ENCODE results near the gene MTARC2. TPM values are rescaled to one million over a fixed set of nuclear protein-coding genes. Genes with fewer than 3 reads are reported as not detected.

MTARC2 gene
- total RNA-seq, 1 experiment from 2014 or later = 15.2 TPM

DNA sequence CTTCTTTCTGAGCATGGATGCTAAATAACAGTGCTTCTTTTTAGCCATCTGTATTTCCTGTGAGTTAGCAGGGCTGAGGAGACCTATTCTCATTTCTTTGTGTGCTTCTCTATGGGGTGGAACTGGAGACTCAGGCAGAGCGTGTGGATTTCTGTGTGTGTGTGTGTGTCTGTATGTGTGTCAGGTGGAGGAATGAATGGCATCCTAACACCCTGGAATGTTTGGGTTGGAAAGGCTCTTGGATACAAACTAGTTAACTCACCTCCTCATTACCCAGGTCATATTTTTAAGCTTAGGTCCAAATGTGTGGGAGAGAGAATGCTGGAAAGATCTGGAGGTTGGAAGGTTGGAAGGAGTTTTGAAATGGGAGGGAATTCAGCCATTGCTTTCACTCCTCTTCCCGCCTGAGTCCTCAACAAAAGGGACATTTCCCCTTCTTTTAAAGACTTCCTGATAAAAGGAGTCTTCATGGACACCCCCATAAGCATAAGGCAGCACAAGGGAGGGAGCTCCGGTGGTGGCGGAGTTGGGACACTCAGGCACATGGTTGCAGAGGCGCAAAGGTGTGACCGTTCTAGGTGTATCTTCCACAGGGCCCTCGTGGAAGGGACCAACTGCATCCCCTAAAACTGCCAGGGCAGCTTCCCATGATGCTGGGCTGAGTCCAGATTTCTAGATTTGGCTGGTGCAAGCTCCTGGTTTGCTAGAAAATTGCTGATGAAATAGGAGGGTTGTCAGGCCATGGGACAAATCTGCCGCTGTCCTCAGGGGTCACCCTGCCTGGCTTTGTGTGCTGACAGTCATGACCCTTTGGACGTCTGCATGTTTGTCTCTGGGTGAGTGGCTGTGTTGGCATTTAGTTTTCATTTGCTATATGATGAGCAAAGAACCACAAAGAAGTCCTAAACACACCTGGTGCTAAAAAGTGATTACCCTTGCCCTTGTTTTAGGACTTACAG is 76.2 kb downstream of the MTARC2 start:
- no peak overlapping the region for H3K27ac Mint-ChIP-seq
- no peak for DNase-seq (ENCODE audit: low spot score)
- TF ChIP-seq ZNF532 (CRISPR knock-in tag; IDR thresholded peaks at IDR 0.05; ENCODE audit: borderline replicate concordance) = no peak
- TF ChIP-seq NR3C1 (CRISPR knock-in tag; conservative IDR thresholded peaks at IDR 0.05; ENCODE audit: low read depth) = no peak
- TF ChIP-seq, protein P1, sequence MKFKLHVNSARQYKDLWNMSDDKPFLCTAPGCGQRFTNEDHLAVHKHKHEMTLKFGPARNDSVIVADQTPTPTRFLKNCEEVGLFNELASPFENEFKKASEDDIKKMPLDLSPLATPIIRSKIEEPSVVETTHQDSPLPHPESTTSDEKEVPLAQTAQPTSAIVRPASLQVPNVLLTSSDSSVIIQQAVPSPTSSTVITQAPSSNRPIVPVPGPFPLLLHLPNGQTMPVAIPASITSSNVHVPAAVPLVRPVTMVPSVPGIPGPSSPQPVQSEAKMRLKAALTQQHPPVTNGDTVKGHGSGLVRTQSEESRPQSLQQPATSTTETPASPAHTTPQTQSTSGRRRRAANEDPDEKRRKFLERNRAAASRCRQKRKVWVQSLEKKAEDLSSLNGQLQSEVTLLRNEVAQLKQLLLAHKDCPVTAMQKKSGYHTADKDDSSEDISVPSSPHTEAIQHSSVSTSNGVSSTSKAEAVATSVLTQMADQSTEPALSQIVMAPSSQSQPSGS (CRISPR knock-in tag; IDR thresholded peaks at IDR 0.05; ENCODE audit: borderline replicate concordance, low read depth) = no peak
- TF ChIP-seq FOXK1 (CRISPR knock-in tag; IDR thresholded peaks at IDR 0.05) = no peak
- no peak for TF ChIP-seq ZSCAN18 (CRISPR knock-in tag; IDR thresholded peaks at IDR 0.05)
- TF ChIP-seq TEAD4 (CRISPR knock-in tag; IDR thresholded peaks at IDR 0.05) = no peak
- no peak for TF ChIP-seq ZNF396 (CRISPR knock-in tag; IDR thresholded peaks at IDR 0.05; ENCODE audit: borderline replicate concordance)
- peaks cover 5% of the 10 kb centered on the region; the same call in 1 of the 2 replicates for H3K36me3 Mint-ChIP-seq
- CTCF ChIA-PET = interaction anchor here (1.1 to 3.1 kb wide), 4 partner anchors 11 to 91 kb away, joined by 4 to 10 read pairs (median 5); no protein-coding TSS in a partner anchor
- H3K4me1 Mint-ChIP-seq = peaks cover 21% of the 10 kb centered on the region
- POLR2A ChIA-PET = no interaction called here
- H3K9me3 Mint-ChIP-seq = peaks cover 4% of the 10 kb centered on the region; the same call in 1 of the 2 replicates
- no peak overlapping the region for H3K4me3 Mint-ChIP-seq
- no peak; the same call in 1 of the 2 replicates for ATAC-seq
- H3K27me3 Mint-ChIP-seq (ENCODE audit: low read depth) = no peaks in the 10 kb centered on the region

GRCh38 chr1:220825819-220826551 is 77.9 kb downstream of the MTARC2 start:
- CTCF ChIA-PET = interaction anchor here (1.9 kb wide), 1 partner anchor 93 kb away, joined by 4 read pairs; no protein-coding TSS in a partner anchor
- H3K27me3 Mint-ChIP-seq (ENCODE audit: low read depth) = no peaks in the 10 kb centered on the region
- ATAC-seq (no peak), DNase-seq (ENCODE audit: low spot score) (no peak)
- POLR2A ChIA-PET = no interaction called here
- H3K36me3 Mint-ChIP-seq = no peaks in the 10 kb centered on the region
- H3K4me1 Mint-ChIP-seq = peaks cover 19% of the 10 kb centered on the region
- peaks cover 2% of the 10 kb centered on the region for H3K9me3 Mint-ChIP-seq
- no peak overlapping the region for H3K4me3 Mint-ChIP-seq
- no peak overlapping the region for H3K27ac Mint-ChIP-seq
- TF ChIP-seq TCF7 (CRISPR knock-in tag; IDR thresholded peaks at IDR 0.05; ENCODE audit: low read depth) (no peak), NFYB (CRISPR knock-in tag; conservative IDR thresholded peaks at IDR 0.05; ENCODE audit: low read depth) (no peak)
- TF ChIP-seq, protein P2, sequence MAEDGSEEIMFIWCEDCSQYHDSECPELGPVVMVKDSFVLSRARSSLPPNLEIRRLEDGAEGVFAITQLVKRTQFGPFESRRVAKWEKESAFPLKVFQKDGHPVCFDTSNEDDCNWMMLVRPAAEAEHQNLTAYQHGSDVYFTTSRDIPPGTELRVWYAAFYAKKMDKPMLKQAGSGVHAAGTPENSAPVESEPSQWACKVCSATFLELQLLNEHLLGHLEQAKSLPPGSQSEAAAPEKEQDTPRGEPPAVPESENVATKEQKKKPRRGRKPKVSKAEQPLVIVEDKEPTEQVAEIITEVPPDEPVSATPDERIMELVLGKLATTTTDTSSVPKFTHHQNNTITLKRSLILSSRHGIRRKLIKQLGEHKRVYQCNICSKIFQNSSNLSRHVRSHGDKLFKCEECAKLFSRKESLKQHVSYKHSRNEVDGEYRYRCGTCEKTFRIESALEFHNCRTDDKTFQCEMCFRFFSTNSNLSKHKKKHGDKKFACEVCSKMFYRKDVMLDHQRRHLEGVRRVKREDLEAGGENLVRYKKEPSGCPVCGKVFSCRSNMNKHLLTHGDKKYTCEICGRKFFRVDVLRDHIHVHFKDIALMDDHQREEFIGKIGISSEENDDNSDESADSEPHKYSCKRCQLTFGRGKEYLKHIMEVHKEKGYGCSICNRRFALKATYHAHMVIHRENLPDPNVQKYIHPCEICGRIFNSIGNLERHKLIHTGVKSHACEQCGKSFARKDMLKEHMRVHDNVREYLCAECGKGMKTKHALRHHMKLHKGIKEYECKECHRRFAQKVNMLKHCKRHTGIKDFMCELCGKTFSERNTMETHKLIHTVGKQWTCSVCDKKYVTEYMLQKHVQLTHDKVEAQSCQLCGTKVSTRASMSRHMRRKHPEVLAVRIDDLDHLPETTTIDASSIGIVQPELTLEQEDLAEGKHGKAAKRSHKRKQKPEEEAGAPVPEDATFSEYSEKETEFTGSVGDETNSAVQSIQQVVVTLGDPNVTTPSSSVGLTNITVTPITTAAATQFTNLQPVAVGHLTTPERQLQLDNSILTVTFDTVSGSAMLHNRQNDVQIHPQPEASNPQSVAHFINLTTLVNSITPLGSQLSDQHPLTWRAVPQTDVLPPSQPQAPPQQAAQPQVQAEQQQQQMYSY (CRISPR knock-in tag; IDR thresholded peaks at IDR 0.05) = no peak
- TF ChIP-seq, protein P3, sequence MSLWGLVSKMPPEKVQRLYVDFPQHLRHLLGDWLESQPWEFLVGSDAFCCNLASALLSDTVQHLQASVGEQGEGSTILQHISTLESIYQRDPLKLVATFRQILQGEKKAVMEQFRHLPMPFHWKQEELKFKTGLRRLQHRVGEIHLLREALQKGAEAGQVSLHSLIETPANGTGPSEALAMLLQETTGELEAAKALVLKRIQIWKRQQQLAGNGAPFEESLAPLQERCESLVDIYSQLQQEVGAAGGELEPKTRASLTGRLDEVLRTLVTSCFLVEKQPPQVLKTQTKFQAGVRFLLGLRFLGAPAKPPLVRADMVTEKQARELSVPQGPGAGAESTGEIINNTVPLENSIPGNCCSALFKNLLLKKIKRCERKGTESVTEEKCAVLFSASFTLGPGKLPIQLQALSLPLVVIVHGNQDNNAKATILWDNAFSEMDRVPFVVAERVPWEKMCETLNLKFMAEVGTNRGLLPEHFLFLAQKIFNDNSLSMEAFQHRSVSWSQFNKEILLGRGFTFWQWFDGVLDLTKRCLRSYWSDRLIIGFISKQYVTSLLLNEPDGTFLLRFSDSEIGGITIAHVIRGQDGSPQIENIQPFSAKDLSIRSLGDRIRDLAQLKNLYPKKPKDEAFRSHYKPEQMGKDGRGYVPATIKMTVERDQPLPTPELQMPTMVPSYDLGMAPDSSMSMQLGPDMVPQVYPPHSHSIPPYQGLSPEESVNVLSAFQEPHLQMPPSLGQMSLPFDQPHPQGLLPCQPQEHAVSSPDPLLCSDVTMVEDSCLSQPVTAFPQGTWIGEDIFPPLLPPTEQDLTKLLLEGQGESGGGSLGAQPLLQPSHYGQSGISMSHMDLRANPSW (CRISPR knock-in tag; conservative IDR thresholded peaks at IDR 0.05; ENCODE audit: low read depth) = no peak
- TF ChIP-seq, protein P4, sequence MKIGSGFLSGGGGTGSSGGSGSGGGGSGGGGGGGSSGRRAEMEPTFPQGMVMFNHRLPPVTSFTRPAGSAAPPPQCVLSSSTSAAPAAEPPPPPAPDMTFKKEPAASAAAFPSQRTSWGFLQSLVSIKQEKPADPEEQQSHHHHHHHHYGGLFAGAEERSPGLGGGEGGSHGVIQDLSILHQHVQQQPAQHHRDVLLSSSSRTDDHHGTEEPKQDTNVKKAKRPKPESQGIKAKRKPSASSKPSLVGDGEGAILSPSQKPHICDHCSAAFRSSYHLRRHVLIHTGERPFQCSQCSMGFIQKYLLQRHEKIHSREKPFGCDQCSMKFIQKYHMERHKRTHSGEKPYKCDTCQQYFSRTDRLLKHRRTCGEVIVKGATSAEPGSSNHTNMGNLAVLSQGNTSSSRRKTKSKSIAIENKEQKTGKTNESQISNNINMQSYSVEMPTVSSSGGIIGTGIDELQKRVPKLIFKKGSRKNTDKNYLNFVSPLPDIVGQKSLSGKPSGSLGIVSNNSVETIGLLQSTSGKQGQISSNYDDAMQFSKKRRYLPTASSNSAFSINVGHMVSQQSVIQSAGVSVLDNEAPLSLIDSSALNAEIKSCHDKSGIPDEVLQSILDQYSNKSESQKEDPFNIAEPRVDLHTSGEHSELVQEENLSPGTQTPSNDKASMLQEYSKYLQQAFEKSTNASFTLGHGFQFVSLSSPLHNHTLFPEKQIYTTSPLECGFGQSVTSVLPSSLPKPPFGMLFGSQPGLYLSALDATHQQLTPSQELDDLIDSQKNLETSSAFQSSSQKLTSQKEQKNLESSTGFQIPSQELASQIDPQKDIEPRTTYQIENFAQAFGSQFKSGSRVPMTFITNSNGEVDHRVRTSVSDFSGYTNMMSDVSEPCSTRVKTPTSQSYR (CRISPR knock-in tag; IDR thresholded peaks at IDR 0.05) = no peak
